ENCODE measurements around the gene GTF2IRD1.

DNA sequence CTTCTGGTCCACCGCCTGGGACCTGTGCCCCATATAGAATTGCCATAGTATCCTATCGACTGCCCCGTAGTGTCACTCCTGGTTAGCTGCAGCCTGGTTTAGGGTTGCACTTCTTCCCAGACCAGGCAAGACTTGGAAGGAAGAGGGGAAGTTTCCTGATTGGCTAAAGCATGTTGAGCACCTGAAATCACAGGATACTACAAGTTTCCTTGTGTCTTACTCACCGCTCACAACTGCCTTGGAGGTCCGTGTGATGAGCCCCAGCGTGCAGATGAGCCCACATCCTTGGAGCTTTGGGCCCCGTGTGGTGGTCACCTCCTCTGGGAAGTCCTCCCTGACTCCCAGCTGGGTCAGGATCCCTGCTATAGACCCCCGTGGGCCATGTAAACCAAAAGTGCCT, 129.9 kb downstream of the GTF2IRD1 start:
- TF ChIP-seq, protein P1, sequence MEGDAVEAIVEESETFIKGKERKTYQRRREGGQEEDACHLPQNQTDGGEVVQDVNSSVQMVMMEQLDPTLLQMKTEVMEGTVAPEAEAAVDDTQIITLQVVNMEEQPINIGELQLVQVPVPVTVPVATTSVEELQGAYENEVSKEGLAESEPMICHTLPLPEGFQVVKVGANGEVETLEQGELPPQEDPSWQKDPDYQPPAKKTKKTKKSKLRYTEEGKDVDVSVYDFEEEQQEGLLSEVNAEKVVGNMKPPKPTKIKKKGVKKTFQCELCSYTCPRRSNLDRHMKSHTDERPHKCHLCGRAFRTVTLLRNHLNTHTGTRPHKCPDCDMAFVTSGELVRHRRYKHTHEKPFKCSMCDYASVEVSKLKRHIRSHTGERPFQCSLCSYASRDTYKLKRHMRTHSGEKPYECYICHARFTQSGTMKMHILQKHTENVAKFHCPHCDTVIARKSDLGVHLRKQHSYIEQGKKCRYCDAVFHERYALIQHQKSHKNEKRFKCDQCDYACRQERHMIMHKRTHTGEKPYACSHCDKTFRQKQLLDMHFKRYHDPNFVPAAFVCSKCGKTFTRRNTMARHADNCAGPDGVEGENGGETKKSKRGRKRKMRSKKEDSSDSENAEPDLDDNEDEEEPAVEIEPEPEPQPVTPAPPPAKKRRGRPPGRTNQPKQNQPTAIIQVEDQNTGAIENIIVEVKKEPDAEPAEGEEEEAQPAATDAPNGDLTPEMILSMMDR (IDR thresholded peaks at IDR 0.05; ENCODE audit: low read depth, low read length, poor library complexity, severe bottlenecking): no peak
- TF ChIP-seq EZH2phosphoT487 (IDR thresholded peaks at IDR 0.05; ENCODE audit: borderline replicate concordance, low read length): no peak

Data from DOHH2 (cell line).